K562 (cell line): ENCODE data around the gene LSM6.

Source experiments
- ETS2 ChIP-seq: IDR thresholded peaks from 2 replicates; pipeline ENCODE4 v1.6.1; 2016; ENCODE audit warnings: borderline replicate concordance, missing genetic modification characterization, mild to moderate bottlenecking, moderate library complexity, missing compliant biosample characterization; ENCODE audit not compliant: poor library complexity, severe bottlenecking
- MECOM ChIP-seq: fragments of 250-450 bp; sonication (Bioruptor Pico); IDR thresholded peaks from 2 replicates; pipeline ENCODE4 v1.8.0; 2022; ENCODE audit warnings: inconsistent platforms
- SRF ChIP-seq, 2 experiments: fragments of 250-450, 450-650 bp in 1 of 2; sonication (Bioruptor Pico) in 1 of 2; sonication (generic) in 1 of 2; formaldehyde crosslinking; IDR thresholded peaks; 2 replicates each; pipeline versions ENCODE4 v1.5.0 to v1.5.1; 2020 to 2022; ENCODE audit warnings: mild to moderate bottlenecking in 1 of 2, missing genetic modification reagents in 1 of 2
- ZNF3 ChIP-seq: fragments of 250-450 bp; sonication (Bioruptor Pico); IDR thresholded peaks from 2 replicates; pipeline ENCODE4 v1.5.0; 2021; ENCODE audit warnings: mild to moderate bottlenecking, moderate library complexity
- TF ChIP-seq, protein P1 (sequence below): fragments of 450-650 bp; IDR thresholded peaks from 2 replicates; pipeline ENCODE4 v1.6.1; 2017; ENCODE audit warnings: mild to moderate bottlenecking, moderate library complexity
- TF ChIP-seq, protein P2 (sequence below), 3 experiments: IDR thresholded peaks in 2 of 3; conservative IDR thresholded peaks in 1 of 3; 2 replicates each; pipeline ENCODE4 v1.5.1; 2011 to 2012; ENCODE audit warnings: low read length in 3 of 3, mild to moderate bottlenecking in 3 of 3, control low read depth in 2 of 3, improper control_type of control experiment in 1 of 3, inconsistent platforms in 1 of 3, low read depth in 1 of 3, mixed read lengths in 1 of 3, moderate library complexity in 1 of 3; ENCODE audit not compliant: insufficient read depth in 2 of 3
- TF ChIP-seq, protein P3 (sequence below): sonication (generic); formaldehyde crosslinking; IDR thresholded peaks from 2 replicates; pipeline ENCODE4 v1.8.1; 2022; ENCODE audit warnings: missing genetic modification reagents

DNA sequence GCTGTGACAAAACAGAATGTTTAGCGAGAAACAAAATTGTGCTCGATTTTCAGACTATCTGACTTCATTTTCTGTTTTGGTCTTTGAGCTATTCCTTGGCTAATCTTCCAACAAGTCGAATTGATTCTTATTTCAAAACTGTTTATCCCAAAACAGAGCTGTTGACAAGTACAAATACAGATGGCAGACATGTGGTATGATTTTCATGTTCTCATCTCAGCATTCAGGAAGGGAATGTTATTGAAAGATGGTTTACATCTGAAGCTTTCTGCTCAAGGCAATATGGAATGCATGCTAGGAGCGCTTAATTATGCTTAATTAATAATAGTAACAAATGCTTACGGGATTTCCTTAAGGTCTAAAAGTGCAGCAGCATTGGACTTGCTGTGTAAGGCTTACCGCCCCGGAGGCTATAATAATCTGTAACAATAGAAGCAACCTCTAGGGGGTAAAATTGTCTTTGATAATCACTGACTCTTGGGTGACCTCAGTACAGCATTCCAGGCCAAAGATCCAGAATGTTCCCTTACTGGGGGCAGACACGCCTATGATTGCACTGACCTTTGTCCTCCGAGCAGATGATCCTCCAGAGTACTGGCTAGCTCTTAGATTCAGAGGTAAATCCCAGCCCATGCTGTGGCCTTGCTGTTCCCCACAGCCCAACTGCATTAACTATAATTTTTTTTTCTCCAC lies 16.4 kb downstream of the LSM6 start:
- TF ChIP-seq ZNF3 (no peak), MECOM (CRISPR knock-in tag) (no peak), SRF (CRISPR knock-in tag; IDR thresholded peaks at IDR 0.05) (no peak), ETS2 (tag) (no peak)
- TF ChIP-seq, protein P1, sequence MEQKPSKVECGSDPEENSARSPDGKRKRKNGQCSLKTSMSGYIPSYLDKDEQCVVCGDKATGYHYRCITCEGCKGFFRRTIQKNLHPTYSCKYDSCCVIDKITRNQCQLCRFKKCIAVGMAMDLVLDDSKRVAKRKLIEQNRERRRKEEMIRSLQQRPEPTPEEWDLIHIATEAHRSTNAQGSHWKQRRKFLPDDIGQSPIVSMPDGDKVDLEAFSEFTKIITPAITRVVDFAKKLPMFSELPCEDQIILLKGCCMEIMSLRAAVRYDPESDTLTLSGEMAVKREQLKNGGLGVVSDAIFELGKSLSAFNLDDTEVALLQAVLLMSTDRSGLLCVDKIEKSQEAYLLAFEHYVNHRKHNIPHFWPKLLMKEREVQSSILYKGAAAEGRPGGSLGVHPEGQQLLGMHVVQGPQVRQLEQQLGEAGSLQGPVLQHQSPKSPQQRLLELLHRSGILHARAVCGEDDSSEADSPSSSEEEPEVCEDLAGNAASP, result no peak
- TF ChIP-seq, protein P2, sequence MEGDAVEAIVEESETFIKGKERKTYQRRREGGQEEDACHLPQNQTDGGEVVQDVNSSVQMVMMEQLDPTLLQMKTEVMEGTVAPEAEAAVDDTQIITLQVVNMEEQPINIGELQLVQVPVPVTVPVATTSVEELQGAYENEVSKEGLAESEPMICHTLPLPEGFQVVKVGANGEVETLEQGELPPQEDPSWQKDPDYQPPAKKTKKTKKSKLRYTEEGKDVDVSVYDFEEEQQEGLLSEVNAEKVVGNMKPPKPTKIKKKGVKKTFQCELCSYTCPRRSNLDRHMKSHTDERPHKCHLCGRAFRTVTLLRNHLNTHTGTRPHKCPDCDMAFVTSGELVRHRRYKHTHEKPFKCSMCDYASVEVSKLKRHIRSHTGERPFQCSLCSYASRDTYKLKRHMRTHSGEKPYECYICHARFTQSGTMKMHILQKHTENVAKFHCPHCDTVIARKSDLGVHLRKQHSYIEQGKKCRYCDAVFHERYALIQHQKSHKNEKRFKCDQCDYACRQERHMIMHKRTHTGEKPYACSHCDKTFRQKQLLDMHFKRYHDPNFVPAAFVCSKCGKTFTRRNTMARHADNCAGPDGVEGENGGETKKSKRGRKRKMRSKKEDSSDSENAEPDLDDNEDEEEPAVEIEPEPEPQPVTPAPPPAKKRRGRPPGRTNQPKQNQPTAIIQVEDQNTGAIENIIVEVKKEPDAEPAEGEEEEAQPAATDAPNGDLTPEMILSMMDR (IDR thresholded peaks at IDR 0.05 in 2 of 3, conservative IDR thresholded peaks at IDR 0.05 in 1 of 3; ENCODE audit: insufficient read depth in 2 of 3, low read depth in 1 of 3, low read length in 3 of 3), result peak in 1 of 3 experiments; percentile 19; a peak in 1 of 6 replicates
- TF ChIP-seq, protein P3, sequence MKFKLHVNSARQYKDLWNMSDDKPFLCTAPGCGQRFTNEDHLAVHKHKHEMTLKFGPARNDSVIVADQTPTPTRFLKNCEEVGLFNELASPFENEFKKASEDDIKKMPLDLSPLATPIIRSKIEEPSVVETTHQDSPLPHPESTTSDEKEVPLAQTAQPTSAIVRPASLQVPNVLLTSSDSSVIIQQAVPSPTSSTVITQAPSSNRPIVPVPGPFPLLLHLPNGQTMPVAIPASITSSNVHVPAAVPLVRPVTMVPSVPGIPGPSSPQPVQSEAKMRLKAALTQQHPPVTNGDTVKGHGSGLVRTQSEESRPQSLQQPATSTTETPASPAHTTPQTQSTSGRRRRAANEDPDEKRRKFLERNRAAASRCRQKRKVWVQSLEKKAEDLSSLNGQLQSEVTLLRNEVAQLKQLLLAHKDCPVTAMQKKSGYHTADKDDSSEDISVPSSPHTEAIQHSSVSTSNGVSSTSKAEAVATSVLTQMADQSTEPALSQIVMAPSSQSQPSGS (CRISPR knock-in tag), result no peak
